ENCODE measurements around the gene ADGRG3.

Gene ADGRG3

DNA sequence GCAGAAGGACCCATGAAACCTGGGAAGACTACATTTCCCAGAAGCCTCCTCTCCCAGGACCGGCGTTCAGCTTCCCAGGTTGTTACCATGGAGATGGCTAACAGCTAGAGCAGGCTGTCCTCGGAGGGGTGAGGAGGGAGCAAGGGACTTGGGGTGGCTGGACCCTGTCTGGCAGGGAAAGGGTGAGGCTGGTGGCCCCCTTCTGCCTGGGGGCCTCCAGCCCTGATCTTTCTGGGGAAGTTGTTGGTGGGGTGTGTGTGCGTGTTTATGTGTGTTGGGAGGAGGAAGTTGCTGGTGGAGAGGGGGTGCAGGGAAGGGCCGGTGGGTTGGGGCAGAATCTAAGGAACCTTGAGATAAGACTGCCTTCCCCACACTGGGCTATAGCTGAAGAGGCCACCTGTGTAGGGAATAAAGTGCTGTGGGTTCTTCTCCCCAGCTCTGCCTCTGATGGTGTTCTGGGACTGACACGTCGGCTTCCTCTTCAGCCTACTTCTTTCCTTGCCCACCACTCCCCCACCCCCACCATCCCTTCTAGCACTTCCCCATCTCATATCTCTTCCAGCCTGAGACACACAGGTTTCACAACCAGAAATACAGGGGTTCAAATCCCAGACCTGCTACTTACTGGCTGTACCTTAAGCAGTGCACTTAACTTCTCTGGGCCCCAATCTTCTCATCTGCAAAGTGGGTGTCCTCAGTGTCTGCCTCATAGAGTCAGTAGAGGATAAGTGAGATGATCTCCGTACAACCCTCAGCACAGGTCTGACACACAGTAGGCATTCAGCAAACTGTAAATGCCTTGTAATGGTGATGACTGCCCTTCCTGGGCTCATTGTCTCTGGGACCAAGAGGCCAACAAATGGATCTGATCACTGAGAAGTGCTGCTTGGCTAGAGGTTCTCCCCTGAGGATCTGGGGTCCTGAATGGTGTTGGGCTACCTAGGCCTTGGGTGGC, 26.9 kb downstream of the ADGRG3 start, which contains the start of gene DRC7:
Gene DRC7, plus strand, starts transcription at position 82 of the 955 bp plus-strand sequence. CDS start 3,144 bp downstream, outside the sequence.
- FAIRE-seq (no peak), DNase-seq (ENCODE audit: low spot score) (peak; percentile 30)

GRCh38 chr16:57695680-57696069, 27.6 kb downstream of the ADGRG3 start:
- no peak for FAIRE-seq
- DNase-seq (ENCODE audit: low spot score): no peak

GRCh38 chr16:57696240-57696639, 28.1 kb downstream of the ADGRG3 start:
- FAIRE-seq (no peak), DNase-seq (ENCODE audit: low spot score) (no peak)

- FAIRE-seq (no peak), DNase-seq (ENCODE audit: low spot score) (no peak)
These were observed 29.9 kb downstream of the ADGRG3 start for GRCh38 chr16:57697896-57698537.

DNA sequence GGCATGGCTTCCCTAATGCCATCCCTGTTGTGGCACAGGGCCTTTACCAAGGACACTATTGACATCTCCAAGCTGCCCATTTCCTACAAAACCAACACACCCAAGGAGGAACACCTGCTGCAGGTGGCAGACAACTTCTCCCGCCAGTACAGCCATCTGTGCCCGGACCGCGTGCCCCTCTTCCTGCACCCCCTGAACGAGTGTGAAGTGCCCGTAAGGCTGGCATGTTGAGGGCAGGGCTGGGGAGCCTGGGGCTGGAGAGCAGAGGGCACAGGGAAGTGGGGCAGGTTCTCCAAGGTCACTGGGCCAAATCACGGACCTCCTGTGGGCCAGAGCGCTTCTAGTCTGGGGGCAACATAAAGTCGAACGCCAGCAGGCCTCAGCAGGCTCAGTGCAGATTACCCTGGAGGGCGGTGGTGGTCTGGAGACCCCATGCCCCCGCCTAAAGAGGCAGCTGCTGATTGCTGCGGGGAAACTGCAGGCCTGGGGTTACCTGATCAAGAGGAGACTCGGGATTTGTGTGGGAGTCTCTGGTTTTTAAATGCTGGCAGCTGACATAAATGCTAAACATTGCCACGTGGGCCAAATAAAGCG, 30.8 kb downstream of the ADGRG3 start:
- DNase-seq (ENCODE audit: low spot score): no peak
- no peak for FAIRE-seq

DNA sequence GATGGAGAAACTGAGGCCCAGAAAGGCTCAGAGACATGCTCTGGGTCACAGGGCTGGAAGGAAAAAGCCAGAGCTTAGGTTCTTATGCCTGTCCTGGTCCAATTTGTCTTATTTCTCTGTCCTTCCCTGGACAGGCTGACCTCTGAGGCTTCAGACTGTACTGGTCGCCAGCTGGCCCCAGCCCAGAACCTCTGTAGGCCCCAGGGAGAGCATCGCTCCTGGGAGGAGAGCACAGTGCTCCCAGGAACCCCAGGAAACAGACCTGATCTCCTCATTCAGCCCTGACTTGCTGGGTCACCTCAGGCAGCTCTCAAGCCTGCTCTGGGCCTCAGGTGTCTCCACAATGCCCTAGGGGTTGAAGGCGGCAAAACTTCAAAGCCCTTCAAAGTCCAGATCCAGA, 31.4 kb downstream of the ADGRG3 start:
- FAIRE-seq (no peak), DNase-seq (ENCODE audit: low spot score) (no peak)

GRCh38 chr16:57699899-57700298, 31.8 kb downstream of the ADGRG3 start:
- DNase-seq (ENCODE audit: low spot score) (no peak), FAIRE-seq (no peak)

DNA sequence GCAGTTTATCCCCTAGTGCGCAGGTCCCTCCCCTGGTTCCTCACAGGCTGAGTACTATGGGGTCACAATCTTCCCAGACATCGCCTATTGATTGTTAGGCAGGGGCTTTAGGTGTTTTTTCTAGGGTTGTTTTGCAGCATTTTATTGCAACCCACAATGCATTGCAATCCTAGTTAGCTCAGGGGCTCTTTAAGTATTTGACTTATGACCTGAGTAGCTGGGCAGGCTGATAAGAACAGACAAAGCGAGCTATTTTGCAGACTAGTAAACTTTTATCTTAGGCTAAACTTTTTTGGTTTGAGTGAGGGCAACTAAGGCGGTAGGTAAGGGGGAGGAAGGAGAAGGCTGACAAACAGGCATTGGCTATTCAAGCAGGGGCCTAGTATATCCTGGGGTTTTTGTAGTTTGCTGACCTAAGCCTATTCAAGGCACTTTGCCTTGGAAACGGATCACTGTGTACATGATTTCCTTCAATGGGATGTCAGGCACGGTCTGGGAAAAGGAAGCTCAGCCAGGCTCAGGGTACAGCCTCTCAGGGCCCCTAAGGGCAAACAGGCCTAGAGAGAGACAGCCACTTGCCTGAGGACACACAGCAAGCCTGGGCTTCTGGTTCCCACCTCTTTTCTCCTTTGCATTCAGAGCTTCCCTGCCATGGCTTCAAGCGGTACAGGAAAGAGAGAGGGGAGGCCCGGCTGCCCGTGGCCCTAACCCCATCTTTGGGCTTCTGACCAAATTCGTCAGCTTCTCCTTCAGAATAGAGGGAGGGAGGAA, 32.9 kb downstream of the ADGRG3 start:
- FAIRE-seq (no peak), DNase-seq (ENCODE audit: low spot score) (no peak)

- FAIRE-seq: no peak
- DNase-seq (ENCODE audit: low spot score): no peak
These were observed 33.8 kb downstream of the ADGRG3 start for GRCh38 chr16:57701759-57702371.

DNA sequence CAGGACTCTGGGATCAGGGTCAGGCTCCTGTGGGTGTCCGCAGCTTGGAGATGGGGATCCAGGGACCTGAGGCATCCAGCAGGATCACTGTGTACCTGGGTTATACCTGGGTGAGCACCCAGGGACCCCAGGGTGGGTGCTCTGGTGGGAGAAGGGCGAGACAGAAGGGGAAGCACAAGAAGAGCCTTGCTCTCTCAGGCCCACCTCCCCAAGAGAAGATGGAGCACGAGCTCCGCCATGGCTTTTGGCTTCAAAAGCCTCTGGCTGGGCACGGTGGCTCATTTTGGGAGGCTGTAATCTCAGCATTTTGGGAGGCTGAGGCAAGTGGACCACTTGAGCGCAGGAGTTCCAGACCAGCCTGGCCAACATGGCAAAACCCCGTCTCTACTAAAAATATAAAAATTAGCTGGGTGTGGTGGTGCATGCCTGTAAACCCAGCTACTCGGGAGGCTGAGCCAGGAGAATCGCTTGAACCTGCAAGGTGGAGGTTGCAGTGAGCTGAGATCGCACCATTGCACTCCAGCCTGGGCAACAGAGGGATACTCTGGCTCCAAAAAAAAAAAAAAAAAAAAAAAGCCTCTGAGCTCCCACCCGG, 35.4 kb downstream of the ADGRG3 start:
- FAIRE-seq (no peak), DNase-seq (ENCODE audit: low spot score) (no peak)

GRCh38 chr16:57704011-57704904, 36.2 kb downstream of the ADGRG3 start:
- FAIRE-seq (no peak), DNase-seq (ENCODE audit: low spot score) (no peak)

GRCh38 chr16:57704905-57705852, 37.1 kb downstream of the ADGRG3 start:
- DNase-seq (ENCODE audit: low spot score) (no peak), FAIRE-seq (no peak)

- FAIRE-seq (no peak), DNase-seq (ENCODE audit: low spot score) (no peak)
These were observed 38.6 kb downstream of the ADGRG3 start for GRCh38 chr16:57706717-57707116.

- no peak for FAIRE-seq
- no peak for DNase-seq (ENCODE audit: low spot score)
These were observed 39.2 kb downstream of the ADGRG3 start for GRCh38 chr16:57707331-57707730.

DNA sequence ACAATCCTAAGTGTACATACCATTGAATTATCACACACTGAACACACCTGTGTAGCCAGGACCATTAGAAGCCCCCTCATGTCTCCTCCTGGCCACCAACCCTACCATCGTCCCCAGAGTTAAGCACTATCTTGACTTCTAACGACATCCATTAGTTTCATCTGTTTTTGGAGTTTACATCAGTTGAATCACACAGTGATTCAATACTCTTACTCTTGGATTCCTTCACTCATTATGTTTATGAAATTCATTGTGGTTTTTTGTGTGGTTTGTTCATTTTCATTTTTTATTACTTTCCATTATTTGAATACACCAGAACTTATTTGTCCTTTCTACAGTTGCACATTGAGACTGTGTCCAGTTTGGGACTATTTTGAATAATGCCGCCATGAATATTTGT, 40.1 kb downstream of the ADGRG3 start:
- no peak for FAIRE-seq

GRCh38 chr16:57709663-57710062, 41.6 kb downstream of the ADGRG3 start:
- DNase-seq (ENCODE audit: low spot score) (no peak), FAIRE-seq (no peak)

More for the DNA sequence above, 40.1 kb downstream of the ADGRG3 start:
- DNase-seq (ENCODE audit: low spot score): no peak

DNA sequence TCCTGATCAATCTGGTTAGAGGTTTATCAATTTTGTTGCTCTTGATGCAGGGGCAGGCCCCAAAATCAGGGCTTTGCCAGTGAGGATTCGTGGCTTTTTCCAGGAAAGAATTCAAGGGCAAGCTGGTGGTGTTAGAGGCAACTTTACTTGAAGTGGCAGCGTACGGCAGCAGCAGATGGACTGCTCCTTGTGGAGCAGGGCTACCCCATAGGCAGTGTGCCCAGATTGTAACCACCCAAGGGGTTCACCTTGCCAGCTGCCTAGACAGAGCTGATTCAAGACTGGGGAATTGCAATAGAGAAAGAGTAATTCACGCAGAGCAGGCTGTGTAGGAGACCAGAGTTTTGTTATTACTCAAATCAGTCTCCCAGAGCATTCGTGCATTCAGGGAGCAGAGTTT, 43.2 kb downstream of the ADGRG3 start:
- FAIRE-seq (no peak), DNase-seq (ENCODE audit: low spot score) (no peak)

- FAIRE-seq (no peak), DNase-seq (ENCODE audit: low spot score) (no peak)
These were observed 43.9 kb downstream of the ADGRG3 start for GRCh38 chr16:57711993-57712392.
